ENCODE data around the gene MMP8. TPM values are rescaled to one million over a fixed set of nuclear protein-coding genes. Genes with fewer than 3 reads are reported as not detected.

Gene MMP8
- polyA plus RNA-seq, 1 donor from 2014 or later = not detected

DNA sequence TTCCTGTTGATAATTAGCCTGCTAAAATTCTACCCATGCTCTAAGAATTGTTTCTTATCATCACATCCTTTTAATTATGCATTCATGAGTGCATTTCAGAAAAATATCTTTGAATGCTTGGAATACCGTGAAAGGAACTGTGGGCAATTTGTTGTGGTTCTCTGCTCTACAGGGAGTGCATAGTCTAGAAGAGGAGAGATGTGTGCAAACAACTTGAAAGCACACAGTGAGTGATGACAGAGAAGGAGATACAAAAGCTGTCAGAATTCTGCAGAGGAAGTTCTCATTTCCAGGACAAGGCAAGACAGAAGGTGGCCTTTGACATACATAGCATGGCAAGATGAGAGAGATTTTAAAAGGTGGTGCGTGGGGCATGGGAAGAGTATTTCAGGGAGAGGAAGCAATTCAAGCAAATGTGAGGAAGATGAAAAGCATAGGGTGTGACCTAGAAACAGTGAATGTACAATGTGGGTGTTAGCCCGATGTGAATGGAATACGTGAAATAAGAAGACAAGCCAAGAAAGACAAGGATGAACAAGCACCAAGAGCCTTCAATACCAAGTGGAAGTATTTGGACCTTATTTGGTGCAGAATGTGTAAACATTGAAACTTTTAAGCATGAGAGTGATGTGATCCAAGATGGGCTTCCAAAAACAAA is 5.0 kb downstream of the MMP8 start:
- H4K20me1 ChIP-seq (ENCODE audit: insufficient read depth) = no peaks in the 10 kb centered on the region
- H3K9me2 ChIP-seq (ENCODE audit: insufficient read depth, low read length) = no peaks in the 10 kb centered on the region
- no peaks in the 10 kb centered on the region for H3K27me3 ChIP-seq (ENCODE audit: insufficient read depth, low read depth, low read length)
- H2AFZ ChIP-seq (ENCODE audit: low read depth, low read length) = no peak overlapping the region
- TF ChIP-seq SMC3 (conservative IDR thresholded peaks at IDR 0.05; ENCODE audit: poor library complexity) (no peak), EZH2 (IDR thresholded peaks at IDR 0.05; ENCODE audit: borderline replicate concordance, insufficient read depth, low read length, poor library complexity, severe bottlenecking) (no peak), POLR2AphosphoS5 (IDR thresholded peaks at IDR 0.05) (no peak), CTCF (IDR thresholded peaks at IDR 0.05; ENCODE audit: poor library complexity, severe bottlenecking) (no peak), TAF1 (IDR thresholded peaks at IDR 0.05; ENCODE audit: low read depth) (no peak), RAD21 (conservative IDR thresholded peaks at IDR 0.05) (no peak), MXI1 (conservative IDR thresholded peaks at IDR 0.05; ENCODE audit: poor library complexity, severe bottlenecking) (no peak), EP300 (conservative IDR thresholded peaks at IDR 0.05; ENCODE audit: poor library complexity, severe bottlenecking) (no peak)
- TF ChIP-seq, protein P1, sequence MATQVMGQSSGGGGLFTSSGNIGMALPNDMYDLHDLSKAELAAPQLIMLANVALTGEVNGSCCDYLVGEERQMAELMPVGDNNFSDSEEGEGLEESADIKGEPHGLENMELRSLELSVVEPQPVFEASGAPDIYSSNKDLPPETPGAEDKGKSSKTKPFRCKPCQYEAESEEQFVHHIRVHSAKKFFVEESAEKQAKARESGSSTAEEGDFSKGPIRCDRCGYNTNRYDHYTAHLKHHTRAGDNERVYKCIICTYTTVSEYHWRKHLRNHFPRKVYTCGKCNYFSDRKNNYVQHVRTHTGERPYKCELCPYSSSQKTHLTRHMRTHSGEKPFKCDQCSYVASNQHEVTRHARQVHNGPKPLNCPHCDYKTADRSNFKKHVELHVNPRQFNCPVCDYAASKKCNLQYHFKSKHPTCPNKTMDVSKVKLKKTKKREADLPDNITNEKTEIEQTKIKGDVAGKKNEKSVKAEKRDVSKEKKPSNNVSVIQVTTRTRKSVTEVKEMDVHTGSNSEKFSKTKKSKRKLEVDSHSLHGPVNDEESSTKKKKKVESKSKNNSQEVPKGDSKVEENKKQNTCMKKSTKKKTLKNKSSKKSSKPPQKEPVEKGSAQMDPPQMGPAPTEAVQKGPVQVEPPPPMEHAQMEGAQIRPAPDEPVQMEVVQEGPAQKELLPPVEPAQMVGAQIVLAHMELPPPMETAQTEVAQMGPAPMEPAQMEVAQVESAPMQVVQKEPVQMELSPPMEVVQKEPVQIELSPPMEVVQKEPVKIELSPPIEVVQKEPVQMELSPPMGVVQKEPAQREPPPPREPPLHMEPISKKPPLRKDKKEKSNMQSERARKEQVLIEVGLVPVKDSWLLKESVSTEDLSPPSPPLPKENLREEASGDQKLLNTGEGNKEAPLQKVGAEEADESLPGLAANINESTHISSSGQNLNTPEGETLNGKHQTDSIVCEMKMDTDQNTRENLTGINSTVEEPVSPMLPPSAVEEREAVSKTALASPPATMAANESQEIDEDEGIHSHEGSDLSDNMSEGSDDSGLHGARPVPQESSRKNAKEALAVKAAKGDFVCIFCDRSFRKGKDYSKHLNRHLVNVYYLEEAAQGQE (IDR thresholded peaks at IDR 0.05; ENCODE audit: borderline replicate concordance) = no peak
- H3K4me3 ChIP-seq (ENCODE audit: low read length) = no peak overlapping the region
- H3K9ac ChIP-seq (ENCODE audit: low read length) = no peak overlapping the region
- H3K36me3 ChIP-seq (ENCODE audit: insufficient read depth, low read length) = no peaks in the 10 kb centered on the region
- H3F3A ChIP-seq (ENCODE audit: insufficient read depth, low read length, poor library complexity, severe bottlenecking) = no peaks in the 10 kb centered on the region
- no peak overlapping the region for H3K4me2 ChIP-seq (ENCODE audit: low read length)
- H3K79me2 ChIP-seq (replicated peaks; ENCODE audit: insufficient read depth, low read length) = no peaks in the 10 kb centered on the region
- H3K27ac ChIP-seq (ENCODE audit: low read length) = no peak overlapping the region
- H3K9me3 ChIP-seq (ENCODE audit: low read length) = no peaks in the 10 kb centered on the region

- no peak overlapping the region for H2AFZ ChIP-seq (ENCODE audit: low read depth, low read length)
- H3K79me2 ChIP-seq (replicated peaks; ENCODE audit: insufficient read depth, low read length) = no peaks in the 10 kb centered on the region
- H3K27ac ChIP-seq (ENCODE audit: low read length) = no peak overlapping the region
- H3K4me3 ChIP-seq (ENCODE audit: low read length) = no peak overlapping the region
- no peak overlapping the region for H3K4me2 ChIP-seq (ENCODE audit: low read length)
- no peak overlapping the region for H3K9ac ChIP-seq (ENCODE audit: low read length)
- no peaks in the 10 kb centered on the region for H3K36me3 ChIP-seq (ENCODE audit: insufficient read depth, low read length)
- no peaks in the 10 kb centered on the region for H3K9me2 ChIP-seq (ENCODE audit: insufficient read depth, low read length)
- H3K9me3 ChIP-seq (ENCODE audit: low read length) = no peaks in the 10 kb centered on the region
- no peaks in the 10 kb centered on the region for H4K20me1 ChIP-seq (ENCODE audit: insufficient read depth)
- H3F3A ChIP-seq (ENCODE audit: insufficient read depth, low read length, poor library complexity, severe bottlenecking) = no peaks in the 10 kb centered on the region
- TF ChIP-seq, protein P1 (IDR thresholded peaks at IDR 0.05; ENCODE audit: borderline replicate concordance) = no peak
- no peak for TF ChIP-seq EP300 (conservative IDR thresholded peaks at IDR 0.05; ENCODE audit: poor library complexity, severe bottlenecking)
- no peak for TF ChIP-seq TAF1 (IDR thresholded peaks at IDR 0.05; ENCODE audit: low read depth)
- no peak for TF ChIP-seq EZH2 (IDR thresholded peaks at IDR 0.05; ENCODE audit: borderline replicate concordance, insufficient read depth, low read length, poor library complexity, severe bottlenecking)
- no peak for TF ChIP-seq CTCF (IDR thresholded peaks at IDR 0.05; ENCODE audit: poor library complexity, severe bottlenecking)
- no peak for TF ChIP-seq SMC3 (conservative IDR thresholded peaks at IDR 0.05; ENCODE audit: poor library complexity)
- TF ChIP-seq RAD21 (conservative IDR thresholded peaks at IDR 0.05) = no peak
- TF ChIP-seq MXI1 (conservative IDR thresholded peaks at IDR 0.05; ENCODE audit: poor library complexity, severe bottlenecking) = no peak
- H3K27me3 ChIP-seq (ENCODE audit: insufficient read depth, low read depth, low read length) = no peaks in the 10 kb centered on the region
Observed at GRCh38 chr11:102717280-102717679, 7.5 kb downstream of the MMP8 start.
